ENCODE measurements around the gene ZNF627. TPM values are rescaled to one million over a fixed set of nuclear protein-coding genes. Genes with fewer than 3 reads are reported as not detected.

The ZNF627 gene
- total and polyA plus RNA-seq, 2 of the 8 experiments (the other 6 are each of a cell fraction or from before 2014, with no cell fraction given): 7.2 to 13.7 TPM

DNA sequence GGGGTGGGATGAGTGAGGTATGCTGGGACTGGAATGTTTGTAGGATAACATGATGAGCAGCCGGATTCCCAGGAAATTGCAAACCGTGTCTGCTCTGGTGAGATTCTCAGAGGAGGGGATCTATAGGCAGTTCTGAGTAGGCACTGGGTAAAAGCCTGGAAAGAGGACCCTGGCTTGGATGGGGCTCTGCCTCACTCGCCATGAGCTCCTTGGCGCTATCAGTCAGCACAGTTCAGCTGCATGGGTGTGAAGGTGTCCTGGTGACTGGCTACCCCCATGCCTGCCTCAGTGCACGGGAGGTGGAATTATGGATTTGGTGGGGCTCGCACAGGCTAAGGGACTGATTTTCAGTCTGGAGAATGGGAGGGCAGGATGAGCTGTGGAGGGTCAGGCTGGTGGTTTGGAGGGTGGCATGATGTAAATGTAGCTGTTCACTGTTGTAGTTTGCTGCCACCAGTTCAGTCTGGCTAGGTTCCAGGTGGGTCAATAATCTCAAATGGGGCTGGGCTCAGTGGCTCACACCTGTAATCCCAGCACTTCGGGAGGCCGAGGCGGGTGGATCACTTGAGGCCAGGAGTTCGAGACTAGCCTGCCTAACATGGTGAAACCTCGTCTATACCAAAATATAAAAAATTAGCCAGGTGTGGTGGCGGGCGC lies 9.2 kb upstream of the ZNF627 start:
- H3K4ac ChIP-seq (replicated peaks; ENCODE audit: insufficient read length, low read depth, low read length): no peak overlapping the region
- H2BK12ac ChIP-seq (ENCODE audit: low read depth, low read length): peak overlapping the region; percentile 87; the same call in 1 of the 2 replicates
- no peaks in the 10 kb centered on the region; a peak in 1 of 7 replicates for H3K27me3 ChIP-seq (replicated peaks in 1 of 4; ENCODE audit: control insufficient read depth in 3 of 4, extremely low read depth in 1 of 4, insufficient read depth in 3 of 4, low read length in 3 of 4)
- H3K79me1 ChIP-seq (ENCODE audit: low read depth, low read length): no peaks in the 10 kb centered on the region
- no peaks in the 10 kb centered on the region for H3K36me3 ChIP-seq (ENCODE audit: control insufficient read depth in 2 of 4, insufficient read depth in 4 of 4, low read length in 3 of 4)
- DNase-seq (ENCODE audit: low read depth in 1 of 2, low spot score in 2 of 2): no peak
- WGBS, 2 experiments (ENCODE audit: extremely low coverage in 1 of 2, insufficient coverage in 1 of 2, insufficient read length in 1 of 2, insufficient replicate concordance in 2 of 2, low coverage in 1 of 2, low lambda C conversion rate in 2 of 2, missing lambda C conversion rate in 1 of 2): 80% methylated on average over 13 of the region's 13 CpGs; no CpG with 5 or more reads in 1 of the 2 experiments
- H3K9me3 ChIP-seq (ENCODE audit: insufficient read depth in 2 of 2, low read depth in 1 of 2, low read length in 1 of 2): no peaks in the 10 kb centered on the region
- no peak for FAIRE-seq
- H4K8ac ChIP-seq (ENCODE audit: extremely low read depth, insufficient read depth, low read length): peak overlapping the region; percentile 59
- H3K23ac ChIP-seq (ENCODE audit: insufficient read length): no peak overlapping the region
- no peak overlapping the region for H3K4me2 ChIP-seq (ENCODE audit: insufficient read depth in 1 of 2, low read depth in 2 of 2, low read length in 2 of 2)
- H3K79me2 ChIP-seq (ENCODE audit: control insufficient read depth in 1 of 2, insufficient read depth in 2 of 2, low read length in 2 of 2): no peaks in the 10 kb centered on the region
- no peaks in the 10 kb centered on the region for H3K4me1 ChIP-seq (replicated peaks in 1 of 4; ENCODE audit: control insufficient read depth in 3 of 4, insufficient read depth in 4 of 4, low read length in 3 of 4)
- no peak overlapping the region for H3K56ac ChIP-seq (replicated peaks; ENCODE audit: insufficient read length, low read depth, low read length)
- H2AK5ac ChIP-seq (ENCODE audit: low read depth, low read length): 0 out of 2 replicates have a peak overlapping the region, but pooled peaks have one; percentile 65
- ChIA-PET CTCF (ENCODE audit: partially characterized antibody) (interaction anchor here (0.5 to 3.4 kb wide), 17 partner anchors 10 to 871 kb away, joined by 3 to 19 read pairs (median 4); partner anchors contain the start of genes ELOF1 and ZNF627), POLR2A (ENCODE audit: partially characterized antibody) (interaction anchor here (0.5 to 1.6 kb wide), 4 partner anchors 10 to 1134 kb away, joined by 3 to 5 read pairs (median 3); partner anchors contain the start of genes ELOF1 and ZNF627)
- no peak overlapping the region for H2BK120ac ChIP-seq (replicated peaks; ENCODE audit: low read depth, low read length)
- H2BK15ac ChIP-seq (ENCODE audit: low read length): peak overlapping the region; percentile 10; the same call in 1 of the 2 replicates
- no peak overlapping the region for H4K91ac ChIP-seq (replicated peaks; ENCODE audit: insufficient read length, low read length)
- H3K14ac ChIP-seq (ENCODE audit: insufficient read length): no peak overlapping the region
- no peak overlapping the region for H3K27ac ChIP-seq (ENCODE audit: low read depth, low read length)
- no peak overlapping the region for H3K9ac ChIP-seq (replicated peaks in 1 of 4; ENCODE audit: extremely low read depth in 1 of 4, low read depth in 3 of 4, low read length in 3 of 4)
- no peak overlapping the region for H3K4me3 ChIP-seq (ENCODE audit: extremely low read depth in 1 of 4, insufficient read depth in 2 of 4, low read depth in 3 of 4, low read length in 4 of 4)
- no peak overlapping the region for H4K5ac ChIP-seq (ENCODE audit: insufficient read length, low read depth, low read length)
- H3K23me2 ChIP-seq (ENCODE audit: low read depth, low read length): no peaks in the 10 kb centered on the region
- no peak overlapping the region for H2BK20ac ChIP-seq (ENCODE audit: low read length)
- H2AFZ ChIP-seq (ENCODE audit: low read length): no peak overlapping the region
- H4K20me1 ChIP-seq (replicated peaks in 1 of 2; ENCODE audit: control insufficient read depth in 1 of 2, insufficient read depth in 2 of 2, low read length in 2 of 2): no peaks in the 10 kb centered on the region
- H2BK5ac ChIP-seq (ENCODE audit: low read depth, low read length): no peak overlapping the region
- no peak overlapping the region for H3K18ac ChIP-seq (ENCODE audit: extremely low read depth, low read length)
- TF ChIP-seq CBX8 (IDR thresholded peaks at IDR 0.05; ENCODE audit: borderline replicate concordance, low read depth, low read length) (no peak), SIX5 (IDR thresholded peaks at IDR 0.05; ENCODE audit: low read depth, low read length) (no peak), KDM4A (IDR thresholded peaks at IDR 0.05; ENCODE audit: low read depth, low read length, severe bottlenecking) (no peak), EP300 (IDR thresholded peaks at IDR 0.05; ENCODE audit: borderline replicate concordance in 1 of 2, low read depth in 2 of 2, low read length in 2 of 2) (no peak), KDM1A (IDR thresholded peaks at IDR 0.05; ENCODE audit: borderline replicate concordance, low read length) (no peak), BRCA1 (IDR thresholded peaks at IDR 0.05; ENCODE audit: low read depth, low read length) (no peak), CBX5 (IDR thresholded peaks at IDR 0.05; ENCODE audit: low read depth, low read length) (no peak), EZH2 (IDR thresholded peaks at IDR 0.05; ENCODE audit: low read depth, low read length, severe bottlenecking) (no peak), JUND (IDR thresholded peaks at IDR 0.05; ENCODE audit: low read length) (no peak), SP4 (IDR thresholded peaks at IDR 0.05; ENCODE audit: low read length) (no peak)
- TF ChIP-seq, protein P1, sequence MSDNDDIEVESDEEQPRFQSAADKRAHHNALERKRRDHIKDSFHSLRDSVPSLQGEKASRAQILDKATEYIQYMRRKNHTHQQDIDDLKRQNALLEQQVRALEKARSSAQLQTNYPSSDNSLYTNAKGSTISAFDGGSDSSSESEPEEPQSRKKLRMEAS (IDR thresholded peaks at IDR 0.05): no peak
